HS-5 (cell line): ENCODE results near the gene SERTAD1.

ENCODE experiments used
- DNase-seq: peaks from one replicate; pipeline ENCODE4 v3.0.0-alpha.2; 2012; ENCODE audit warnings: low read depth

SERTAD1 gene

GRCh38 chr19:40376286-40376862 lies 49.4 kb downstream of the SERTAD1 start:
- DNase-seq, result no peak

GRCh38 chr19:40374084-40374483 lies 51.7 kb downstream of the SERTAD1 start:
- no peak for DNase-seq

DNA sequence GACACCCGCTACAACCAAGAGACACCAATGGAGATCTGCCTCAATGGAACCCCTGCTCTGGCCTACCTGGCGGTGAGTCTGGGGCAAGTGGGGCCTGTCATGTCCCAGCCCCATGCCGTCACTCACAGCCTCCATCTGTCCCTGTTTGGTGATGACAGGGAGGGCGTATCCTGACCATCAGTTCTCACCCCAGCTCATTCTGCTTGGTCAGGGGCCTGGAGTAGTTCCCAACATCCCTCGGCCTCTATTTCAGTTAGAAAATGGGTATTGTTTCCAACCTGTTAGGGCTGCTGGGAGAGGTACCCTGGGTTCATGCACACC lies 54.0 kb downstream of the SERTAD1 start:
- no peak for DNase-seq
